Measurements from ENCODE around the gene ZNF208.
"Not testable (repeated sequence)": the region's sequence is repeated elsewhere in the genome, so short reads cannot be mapped to it uniquely, and the experiment has no call there.

ZNF208 gene

DNA sequence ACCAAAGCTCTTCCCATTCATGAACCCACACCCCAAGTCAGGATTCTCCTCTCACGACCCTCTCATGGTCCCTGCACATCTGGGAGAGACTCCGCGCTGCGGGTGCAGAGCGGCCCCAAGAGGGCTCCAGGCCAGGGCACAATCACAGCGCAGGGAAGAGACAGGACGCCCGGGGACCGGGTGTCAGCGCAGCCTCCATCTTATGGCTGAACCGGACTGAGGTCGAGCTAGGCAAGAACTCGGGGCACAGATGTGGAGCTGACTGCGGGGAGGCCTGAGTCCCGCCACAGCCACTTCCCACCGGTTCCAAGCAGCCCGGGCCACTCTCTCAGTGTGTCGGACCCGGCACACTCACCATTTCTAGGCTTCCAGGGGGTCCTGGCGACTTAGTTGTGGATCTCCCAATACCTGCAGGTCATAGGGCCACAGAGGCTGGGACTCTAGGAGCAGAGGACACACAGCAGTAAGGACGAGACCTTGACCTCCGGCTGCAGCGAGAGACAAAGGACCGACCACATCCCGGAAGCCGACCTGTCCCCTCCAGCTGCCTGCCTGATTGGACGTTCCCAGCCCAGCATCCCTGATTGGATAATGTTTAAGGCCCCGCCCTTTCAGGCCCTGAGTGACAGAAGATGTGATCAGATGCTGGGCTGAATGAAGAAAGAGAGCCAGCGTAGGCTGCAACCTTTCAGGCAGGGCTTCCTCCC lies at the start of gene ZNF208:
ZNF208 (minus strand) TSS at position 507 of the 707 bp plus-strand sequence; CDS start at position 358, 149 bp downstream.
- FAIRE-seq: not testable (repeated sequence)

DNA sequence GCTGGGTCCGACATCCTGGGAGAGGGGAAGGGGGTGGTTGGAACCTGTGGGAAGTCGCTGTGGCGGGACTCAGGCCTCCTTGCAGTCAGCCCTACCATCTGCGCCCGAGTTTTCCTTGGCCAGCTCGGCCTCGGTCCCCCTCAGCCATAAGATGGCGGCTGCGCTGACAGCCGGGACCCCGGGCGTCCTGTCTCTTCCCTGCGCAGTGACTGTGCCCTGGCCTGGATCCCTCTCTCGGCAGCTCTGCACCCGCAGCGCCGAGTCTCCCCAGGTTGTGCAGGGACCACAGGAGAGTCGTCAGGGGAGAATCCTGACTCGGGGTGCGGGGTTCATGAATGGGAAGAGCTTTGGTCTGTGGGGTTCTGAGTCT lies 41.9 kb upstream of the ZNF208 start:
- FAIRE-seq: no peak

DNA sequence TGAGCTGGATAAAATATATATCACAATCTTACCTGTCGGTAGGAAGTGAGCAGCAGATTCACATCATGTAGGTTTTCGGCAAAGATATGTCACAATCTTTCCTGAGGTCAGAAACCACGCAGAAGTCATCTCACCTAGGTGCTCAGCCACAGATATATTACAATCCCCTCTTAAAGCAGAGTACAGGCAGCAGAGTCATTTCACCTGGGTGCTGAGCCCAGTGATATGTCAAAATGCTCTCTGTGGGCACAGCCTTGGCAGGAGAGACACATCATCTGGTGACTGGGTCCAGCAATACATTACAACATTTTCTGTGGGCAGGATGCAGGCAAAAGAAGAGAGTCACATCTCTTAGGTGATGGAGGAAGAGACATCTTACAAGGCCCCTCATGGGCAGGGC lies 30.4 kb upstream of the ZNF208 start:
- FAIRE-seq: not testable (repeated sequence)

DNA sequence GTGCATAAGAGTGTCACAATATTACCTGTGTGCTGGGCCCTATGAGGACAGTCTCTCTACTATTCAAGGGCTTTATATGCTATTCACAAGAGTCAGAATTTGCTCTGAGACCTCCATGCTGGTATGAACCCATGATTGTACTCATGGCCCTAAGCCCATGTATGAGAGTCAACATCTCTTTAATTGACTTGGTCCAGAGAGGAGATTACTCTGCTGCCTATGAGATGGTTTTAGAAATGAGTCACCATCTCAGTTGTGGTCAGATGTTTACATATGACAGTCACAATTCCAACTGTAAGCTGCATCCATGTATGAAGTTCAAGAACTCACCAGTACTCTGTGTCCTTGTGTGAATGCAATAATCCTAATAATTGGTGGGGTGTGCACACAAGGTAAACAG lies 19.9 kb upstream of the ZNF208 start:
- no peak for FAIRE-seq

DNA sequence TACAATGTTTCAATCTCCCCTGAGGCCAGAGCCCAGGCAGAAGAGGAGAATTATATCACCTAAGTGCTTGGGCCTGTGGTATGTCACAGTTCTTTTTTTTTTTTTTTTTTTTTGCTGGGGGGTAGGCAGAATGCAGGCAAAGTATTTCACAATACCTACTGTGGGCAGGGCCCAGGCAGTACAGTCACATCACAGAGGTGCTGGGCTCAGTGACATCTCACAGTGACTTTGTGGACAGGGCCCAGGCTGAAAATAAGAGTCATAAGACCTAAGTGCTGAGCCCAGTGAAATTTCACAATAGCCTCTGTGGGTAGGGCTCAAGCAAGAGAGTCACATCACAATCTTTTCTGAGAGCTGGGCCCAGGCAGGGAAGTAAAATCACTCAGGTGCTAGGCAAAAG lies 15.9 kb upstream of the ZNF208 start:
- FAIRE-seq: no peak

DNA sequence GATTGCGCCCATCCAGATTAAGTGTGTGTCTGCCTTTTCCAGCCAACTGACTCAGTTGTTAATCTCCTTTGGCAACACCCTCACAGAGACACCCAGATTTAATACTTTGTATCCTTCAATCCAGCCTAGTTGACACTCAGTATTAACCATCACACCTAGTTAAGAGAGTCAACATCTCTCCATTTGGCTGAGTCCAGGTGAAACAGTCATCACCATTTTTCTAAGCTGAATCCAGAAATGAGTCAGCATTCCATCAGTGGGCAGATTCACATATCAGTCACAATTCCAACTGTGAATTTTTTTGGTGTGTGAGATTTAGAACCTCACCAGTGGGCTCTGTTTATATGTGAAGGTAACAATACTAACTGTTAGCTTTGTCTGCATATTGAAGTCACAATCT lies 14.8 kb upstream of the ZNF208 start:
- not testable (repeated sequence) for FAIRE-seq

DNA sequence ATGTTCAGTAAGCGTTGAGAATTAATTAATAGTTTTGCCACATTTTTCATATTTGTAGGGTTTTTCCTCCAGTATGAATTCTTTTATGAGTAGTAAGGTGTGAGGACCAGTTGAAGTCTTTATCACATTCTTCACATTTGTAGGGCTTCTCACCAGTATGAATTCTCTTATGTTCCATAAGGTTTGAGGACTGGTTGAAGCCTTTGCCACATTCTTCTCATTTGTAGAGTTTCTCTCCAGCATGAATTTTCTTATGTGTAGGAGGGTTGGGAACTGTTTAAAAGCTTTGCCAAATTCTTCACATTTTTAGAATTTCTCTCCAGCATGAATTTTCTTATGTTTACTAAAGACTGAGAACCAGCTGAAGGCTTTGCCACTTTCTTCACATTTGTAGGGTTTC lies 40.3 kb downstream of the ZNF208 start:
- no peak for FAIRE-seq

DNA sequence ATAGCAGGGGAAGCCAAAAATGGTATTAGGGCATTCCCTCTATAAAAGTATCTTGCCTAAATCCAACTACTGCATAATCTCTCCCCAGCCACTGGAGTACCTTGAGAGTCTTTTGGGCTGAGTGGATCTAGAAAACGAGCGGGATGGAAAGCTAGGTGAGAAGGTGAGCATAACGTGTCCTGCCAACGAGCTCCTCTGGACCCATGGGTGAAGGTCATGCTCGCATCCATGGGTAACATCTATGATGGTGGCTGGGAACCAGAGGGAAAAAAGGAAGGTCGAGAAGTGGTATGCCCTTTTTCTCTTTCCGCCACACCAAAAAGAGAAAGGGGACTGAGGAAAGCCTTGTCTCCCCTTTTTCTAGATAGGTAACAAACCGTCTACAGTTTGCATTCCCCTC lies 63.0 kb downstream of the ZNF208 start:
- no peak for FAIRE-seq

DNA sequence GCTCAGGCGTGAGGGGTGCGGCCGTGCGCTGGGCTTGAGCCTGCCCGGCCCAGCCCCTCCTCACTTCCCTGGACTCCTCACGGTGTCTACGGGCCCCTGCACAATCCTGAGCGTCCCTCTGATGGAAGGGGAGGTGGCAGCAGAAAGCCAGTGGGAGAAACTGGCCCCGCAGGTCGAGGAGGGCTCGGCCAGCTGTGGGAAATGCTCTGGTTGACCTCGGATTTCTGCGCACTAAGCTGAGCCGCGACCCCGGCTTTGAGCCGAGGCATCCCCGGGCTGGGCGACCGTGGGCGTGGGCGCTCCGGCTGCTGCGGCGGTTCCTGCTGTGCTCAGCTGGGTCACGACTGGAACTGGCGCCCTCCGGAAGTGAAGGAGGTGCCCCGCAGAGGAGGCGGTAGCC lies 70.1 kb downstream of the ZNF208 start:
- FAIRE-seq: no peak

DNA sequence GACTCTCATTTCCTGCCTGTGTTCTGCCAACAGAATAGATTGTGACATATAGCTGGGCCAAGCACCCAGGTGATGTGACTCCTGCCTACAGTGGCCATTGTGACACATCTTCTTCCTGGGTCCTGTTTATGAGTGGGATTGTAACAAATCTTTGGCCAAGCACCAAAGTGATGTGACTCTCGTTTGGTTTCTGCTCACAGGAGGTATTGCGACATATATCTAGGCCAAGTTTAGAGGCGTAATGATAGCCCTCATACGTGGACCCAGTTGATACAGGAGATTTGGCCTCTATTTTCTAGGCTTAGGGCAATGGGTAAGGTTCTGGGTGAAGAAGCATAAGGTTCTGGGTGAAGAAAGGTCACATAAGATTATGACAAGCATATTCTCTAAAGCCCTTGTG lies 76.2 kb downstream of the ZNF208 start:
- FAIRE-seq: no peak

DNA sequence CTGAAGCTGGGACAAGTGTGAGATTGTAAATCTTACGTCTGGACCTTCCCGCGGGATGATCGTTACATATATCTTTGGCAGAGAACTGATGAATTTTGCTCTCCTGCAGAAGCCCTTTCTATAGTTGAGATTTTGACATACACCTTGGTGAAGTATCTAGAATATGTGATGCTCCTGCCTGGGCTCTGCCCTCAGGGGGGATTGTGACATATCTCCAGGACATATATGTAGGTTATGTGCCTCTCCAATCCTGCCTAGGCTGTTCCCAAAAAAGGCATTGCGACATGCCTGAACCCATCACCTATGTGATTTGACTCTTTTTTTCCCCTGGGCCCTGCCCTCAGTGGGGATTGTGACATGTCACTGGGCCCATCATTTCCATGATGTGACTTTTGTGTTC lies 76.6 kb downstream of the ZNF208 start:
- no peak for FAIRE-seq

DNA sequence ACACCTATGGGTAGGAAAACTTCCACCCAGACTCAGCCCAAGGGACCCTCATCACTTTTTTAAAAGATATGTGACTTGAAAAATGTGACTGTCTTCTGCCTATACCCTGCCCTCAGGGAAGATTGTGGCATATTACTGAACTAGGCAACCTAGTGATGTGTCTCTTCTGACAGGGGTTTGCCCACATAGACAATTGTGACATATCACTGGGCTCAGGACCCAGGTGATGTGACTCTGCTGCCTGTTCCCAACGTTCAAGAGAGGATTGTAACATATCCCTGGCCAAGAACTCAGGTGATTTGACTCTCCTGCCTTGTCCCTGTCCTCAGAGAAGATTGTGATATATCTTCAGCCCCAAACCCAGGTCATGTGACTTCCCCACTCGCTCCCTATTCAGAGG lies 88.5 kb downstream of the ZNF208 start:
- FAIRE-seq: no peak

DNA sequence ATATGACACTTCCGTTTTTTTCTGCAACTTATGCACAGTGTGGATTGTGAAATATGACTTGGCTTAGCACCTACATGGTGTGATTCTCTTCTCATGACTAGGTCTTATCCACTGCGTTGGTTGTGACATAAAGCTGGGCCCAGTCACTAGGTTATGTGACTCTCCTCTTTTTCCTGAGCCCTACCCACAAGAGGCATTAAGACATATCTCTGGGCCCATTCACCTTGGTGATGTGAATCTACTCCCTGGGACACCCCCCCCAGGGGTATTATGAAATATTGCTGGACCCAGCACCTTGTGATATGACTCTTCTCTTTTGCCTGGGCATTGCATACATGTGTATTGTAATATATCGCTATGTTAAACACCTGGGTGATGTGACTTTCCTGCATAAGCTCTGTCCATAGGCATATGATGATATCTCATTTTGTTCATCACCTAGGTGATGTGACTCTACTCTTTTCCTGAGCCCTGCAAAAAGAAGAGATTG lies 89.0 kb downstream of the ZNF208 start:
- FAIRE-seq: no peak

DNA sequence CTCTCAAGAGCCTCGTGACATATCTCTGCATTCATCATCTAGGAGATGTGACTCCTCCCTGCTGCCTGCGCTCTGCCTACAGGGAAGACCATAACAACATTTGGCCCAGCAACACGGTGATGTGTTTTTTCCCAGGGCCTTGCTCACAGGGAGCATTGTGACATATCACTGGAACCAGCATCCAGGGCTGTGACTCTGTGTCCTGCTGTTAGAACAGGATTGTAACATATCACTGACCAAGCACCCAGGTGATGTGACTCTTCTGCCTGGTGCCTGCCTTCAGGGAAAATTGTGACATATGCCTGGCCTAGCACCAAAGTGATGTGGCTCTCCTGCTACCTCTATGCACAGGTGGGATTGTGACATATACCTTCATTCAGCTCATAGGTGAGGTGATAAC lies 95.3 kb downstream of the ZNF208 start:
- FAIRE-seq: no peak

DNA sequence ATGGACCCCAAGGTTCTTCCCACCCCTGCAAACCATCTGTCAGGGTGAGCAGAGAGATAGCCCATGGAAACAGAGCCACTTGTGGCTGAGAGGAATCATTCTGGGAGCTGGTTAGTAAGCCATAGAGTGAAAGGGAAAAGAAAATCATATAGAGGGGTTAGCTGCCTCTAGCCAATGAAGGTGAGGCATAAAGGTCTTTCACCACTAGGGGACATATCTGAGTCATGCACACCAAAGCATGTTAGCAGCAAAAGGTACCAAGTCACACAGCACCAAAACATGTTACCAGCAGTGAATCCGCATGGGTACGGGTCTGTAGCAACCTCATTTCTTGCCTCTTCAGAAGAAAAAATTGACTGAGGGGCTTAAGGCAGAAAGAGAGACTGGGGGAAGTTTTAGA lies 98.1 kb downstream of the ZNF208 start:
- FAIRE-seq: no peak

DNA sequence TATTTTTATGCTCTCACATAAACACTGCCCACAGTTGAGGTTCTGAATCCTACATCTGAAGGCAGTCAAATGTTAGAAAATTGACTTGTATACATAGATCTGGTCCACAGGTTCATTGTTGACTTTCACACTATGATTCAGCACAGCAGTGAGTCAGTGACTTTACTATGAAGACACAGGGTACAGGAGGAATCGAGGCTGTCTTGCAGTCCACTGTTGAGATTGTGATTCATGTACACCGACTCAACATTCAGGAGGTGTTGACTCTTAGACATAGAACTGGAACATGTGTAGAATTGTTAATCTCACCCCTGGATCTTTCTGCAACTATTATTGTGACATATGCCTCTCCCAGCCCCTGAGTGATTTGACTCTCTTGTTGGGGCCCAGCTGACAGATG lies 100.4 kb downstream of the ZNF208 start:
- no peak for FAIRE-seq

DNA sequence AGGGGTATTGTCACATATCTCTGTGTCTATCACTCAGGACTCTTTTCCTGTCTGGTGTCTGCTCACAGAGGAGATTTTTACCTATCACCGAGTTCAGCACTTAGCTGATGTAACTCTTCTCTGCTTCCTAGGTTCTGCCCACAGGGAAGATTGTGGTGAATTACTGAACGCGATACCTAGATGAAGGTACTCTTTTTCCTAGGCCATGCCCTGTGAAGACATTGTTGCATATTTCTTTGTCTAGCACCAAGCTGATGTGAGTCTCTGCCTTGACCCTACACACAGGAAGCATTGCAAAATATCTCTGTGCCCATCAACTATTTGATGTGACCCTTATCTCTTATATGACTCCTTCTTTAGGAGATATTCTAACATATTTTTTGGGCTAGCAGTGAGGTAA lies 102.7 kb downstream of the ZNF208 start:
- no peak for FAIRE-seq

DNA sequence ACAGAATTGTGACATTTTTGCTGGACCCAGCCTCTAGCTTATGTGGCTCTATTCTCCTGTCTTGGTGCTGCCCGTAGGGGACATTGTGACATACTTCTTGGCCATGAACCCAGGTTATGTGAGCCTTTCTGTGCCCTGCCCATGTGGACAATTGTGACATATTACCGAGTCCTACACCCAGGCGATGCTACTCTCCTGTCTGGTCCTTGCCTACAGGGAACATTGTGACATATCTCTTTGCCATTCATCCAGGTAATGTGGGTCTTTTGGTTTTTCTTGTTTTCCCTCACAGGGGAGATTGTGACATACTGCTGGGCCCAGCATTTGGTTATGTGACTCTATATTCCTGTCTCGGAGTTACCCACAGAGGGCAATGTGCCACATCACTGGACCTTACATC lies 103.2 kb downstream of the ZNF208 start:
- FAIRE-seq: no peak

DNA sequence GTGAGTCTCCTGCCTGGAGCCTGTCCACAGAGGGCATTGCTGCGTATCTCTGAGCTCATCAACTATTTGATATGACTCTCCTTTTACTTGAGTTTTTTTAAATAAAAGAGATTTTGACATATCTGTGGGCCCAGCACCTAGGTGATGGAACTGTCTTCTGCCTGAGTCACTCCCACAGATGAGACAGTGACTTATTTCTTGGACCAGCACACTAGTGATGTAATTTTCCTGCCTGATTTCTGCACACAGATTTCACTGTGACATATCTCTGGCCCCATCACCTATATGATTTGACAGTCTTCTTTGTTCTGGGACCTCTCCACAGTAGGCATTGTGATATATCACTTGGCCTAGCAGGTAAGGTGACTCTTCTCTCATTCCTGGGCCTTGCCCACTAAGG lies 108.2 kb downstream of the ZNF208 start:
- no peak for FAIRE-seq

DNA sequence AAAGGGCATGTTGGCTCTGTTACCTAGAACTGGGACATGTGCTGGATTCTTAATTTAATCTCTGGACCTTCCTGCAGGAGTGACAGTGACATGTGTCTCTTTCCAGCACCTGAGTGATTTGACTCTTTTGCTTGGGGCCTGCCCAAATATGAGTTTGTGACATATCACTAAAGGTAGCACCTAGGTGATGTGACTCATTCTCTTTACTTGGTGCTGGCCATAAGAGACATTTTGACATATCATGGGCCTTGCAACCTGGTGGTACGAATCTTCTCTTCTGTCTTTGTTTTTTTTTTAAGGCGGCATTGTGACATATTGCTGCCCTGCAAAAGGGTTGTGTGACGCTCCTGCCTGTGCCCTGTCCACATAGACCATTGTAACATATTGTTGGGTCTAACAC lies 108.9 kb downstream of the ZNF208 start:
- FAIRE-seq: no peak

DNA sequence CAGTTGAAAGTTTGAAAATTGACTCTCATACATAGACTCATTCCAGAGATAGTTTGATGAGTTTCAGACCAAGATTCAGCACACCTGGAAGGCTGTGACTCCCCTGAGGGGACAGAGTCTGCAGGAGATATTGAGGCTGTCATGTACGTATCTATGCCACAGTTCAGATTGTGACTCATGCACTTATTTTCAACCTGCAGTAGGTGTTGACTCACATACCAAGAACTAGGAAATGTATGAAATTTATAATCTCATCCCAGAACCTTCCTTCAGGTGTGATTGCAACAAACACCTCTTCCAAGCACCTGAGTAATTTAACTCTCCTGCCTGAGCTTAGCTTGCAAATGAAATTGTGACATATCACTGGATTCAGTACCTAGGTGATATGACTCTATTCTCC lies 110.3 kb downstream of the ZNF208 start:
- no peak for FAIRE-seq

DNA sequence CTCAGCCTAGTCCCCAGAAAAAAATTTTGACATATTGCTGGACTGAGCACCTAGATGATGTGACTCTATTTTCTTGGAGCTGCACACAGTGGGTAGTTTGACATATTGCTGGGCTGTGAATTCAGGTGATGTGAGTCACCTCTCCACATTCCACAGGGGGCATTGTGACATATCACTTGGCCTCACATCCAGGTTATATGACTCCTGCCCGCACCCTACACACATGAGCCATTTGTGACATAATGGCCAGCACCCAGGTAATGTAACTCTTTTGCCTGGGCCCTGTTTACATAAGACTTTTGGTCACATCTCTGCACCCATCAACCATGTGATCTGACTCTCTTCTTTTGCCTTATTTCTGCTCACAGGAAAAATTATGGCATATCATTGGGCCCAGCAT lies 119.7 kb downstream of the ZNF208 start:
- no peak for FAIRE-seq

DNA sequence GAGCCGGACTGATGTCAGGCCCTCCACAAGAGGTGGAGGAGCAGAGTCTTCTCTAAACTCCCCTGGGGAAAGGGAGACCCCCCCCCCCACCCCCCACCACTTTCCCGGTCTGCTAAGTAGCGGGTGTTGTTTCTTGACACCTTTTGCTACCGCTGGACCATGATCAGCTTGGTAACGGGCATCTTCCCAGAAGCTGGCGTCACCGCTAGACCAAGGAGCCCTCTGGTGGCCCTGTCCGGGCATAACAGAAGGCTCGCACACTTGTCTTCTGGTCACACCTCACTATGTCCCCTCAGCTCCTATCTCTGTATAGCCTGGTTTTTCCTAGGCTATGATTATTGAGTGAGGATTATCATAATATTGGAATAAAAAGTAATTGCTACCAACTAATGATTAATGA lies 120.7 kb downstream of the ZNF208 start:
- not testable (repeated sequence) for FAIRE-seq

DNA sequence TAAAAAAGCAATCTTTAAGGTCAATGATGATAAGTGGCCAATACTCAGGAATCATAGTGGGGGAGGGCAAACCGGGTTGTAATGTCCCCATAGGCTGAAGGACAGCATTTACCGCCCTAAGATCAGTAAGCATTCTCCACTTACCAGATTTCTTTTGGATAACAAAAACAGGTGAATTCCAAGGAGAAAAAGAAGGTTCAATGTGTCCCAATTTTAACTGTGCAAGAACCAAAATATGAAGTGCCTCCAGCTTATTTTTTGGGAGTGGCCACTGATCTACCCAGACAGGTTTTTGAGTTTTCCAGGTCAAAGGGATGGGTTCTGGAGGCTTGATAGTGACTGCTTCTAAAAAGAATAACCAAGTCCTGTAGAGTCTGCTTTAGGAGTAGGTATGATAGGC lies 125.2 kb downstream of the ZNF208 start:
- not testable (repeated sequence) for FAIRE-seq

DNA sequence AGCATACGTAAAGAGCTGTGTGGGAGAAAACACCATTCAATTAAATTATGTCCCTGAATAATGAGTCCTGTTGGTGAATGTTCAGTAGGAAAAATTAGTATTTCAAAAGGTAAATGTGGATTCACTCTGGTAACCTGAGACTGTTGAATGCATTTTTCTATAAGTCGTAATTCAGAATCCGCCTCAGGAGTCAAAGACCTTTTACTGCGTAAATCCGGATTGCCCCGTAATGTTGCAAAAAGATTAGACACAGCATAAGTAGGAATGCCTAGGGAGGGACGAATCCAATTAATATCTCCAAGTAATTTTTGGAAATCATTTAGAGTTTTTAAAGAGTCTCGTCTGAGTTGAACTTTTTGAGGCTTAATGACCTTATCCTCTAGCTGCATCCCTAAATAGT lies 126.0 kb downstream of the ZNF208 start:
- FAIRE-seq: not testable (repeated sequence)
